ENCODE results near the gene PISD.

Gene PISD

DNA sequence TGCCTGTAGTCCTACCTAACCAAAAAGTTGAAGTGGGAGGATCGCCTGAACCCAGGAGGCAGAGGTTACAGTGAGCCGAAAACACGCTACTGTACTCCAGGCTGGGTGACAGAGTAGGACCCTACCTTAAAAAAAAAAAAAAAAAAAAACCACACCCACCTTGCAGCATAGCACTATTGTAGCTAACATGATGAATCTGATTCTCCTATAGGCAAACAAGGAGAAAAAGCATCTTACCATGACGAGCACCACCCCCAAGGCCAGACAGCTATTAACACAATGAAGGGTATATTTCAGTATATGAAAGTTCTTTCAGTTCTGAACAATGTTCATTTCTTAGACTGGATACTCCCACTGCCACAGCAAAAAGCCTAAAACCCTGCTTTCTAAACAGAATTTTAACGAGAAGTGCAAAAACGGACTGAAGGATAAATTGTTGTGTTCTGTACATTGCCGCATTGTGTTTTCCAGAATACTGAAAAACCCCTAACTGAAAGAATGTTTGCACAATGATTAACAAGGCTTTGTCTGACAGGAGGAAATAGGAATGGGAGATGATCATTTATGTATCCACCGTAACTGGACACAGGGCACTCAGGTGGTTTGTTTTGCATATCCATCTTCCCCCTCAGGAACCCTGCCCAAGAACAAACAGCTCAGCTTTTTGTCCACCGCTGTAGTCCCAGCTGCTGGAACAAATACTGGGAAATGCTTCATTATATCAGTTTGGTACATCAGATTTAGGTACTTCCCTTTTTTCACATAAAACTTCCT lies 8.9 kb downstream of the PISD start:
- DNase-seq (ENCODE audit: low spot score): peak; percentile 90

DNA sequence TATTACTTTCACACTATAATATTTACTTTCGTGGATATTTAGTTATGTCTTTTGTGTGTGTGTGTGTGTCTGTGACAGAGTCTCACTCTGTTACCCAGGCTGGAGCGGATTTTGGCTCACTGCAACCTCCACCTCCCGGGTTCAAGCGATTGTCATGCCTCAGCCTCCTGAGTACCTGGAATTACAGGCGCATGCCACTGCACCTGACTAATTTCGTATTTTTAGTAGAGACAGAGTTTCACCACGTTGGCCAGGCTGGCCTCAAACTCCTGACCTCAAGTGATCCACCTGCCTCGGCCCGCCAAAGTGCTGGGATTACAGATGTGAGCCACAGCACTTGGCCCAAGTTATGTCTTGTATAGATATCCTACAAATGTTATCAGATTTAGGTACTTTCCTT lies 9.9 kb downstream of the PISD start:
- DNase-seq (ENCODE audit: low spot score): peak; percentile 71

DNA sequence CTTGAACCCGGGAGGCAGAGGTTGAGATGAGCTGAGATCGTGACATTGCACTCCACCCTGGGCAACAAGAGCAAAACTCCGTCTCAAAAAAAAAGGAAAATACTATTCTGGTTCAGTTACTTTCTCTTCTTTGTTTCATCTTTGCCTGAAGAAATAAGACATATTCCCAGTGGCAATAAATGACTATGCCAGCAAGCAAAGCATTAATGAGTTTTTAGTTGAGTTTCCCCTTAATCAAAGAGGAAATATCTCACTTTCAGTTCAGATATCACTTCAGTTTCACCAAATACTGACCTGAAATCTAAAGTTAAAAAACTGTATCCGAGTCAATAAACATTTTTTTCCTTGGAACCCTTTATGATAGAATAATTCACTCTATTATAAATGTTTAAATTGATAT lies 10.4 kb downstream of the PISD start:
- DNase-seq (ENCODE audit: low spot score): no peak

DNA sequence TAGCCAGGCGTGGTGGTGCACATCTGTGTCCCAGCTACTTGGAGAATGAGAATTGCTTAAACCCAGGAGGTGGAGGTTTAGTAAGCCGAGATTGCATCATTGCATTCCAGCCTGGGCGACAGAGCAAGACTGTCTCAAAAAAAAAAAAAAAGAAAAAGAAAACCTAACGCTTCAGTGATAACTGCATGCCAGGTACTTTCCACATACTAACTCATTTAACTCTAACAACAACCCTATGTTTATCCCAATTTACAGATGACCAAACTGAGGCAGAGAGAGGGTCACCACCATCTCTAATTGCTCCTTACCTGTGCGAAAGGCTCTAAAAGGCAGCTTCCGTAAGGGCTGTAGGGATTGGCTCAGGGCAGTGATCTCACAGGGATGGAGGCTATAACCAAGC lies 11.6 kb downstream of the PISD start:
- DNase-seq (ENCODE audit: low spot score): peak; percentile 91

DNA sequence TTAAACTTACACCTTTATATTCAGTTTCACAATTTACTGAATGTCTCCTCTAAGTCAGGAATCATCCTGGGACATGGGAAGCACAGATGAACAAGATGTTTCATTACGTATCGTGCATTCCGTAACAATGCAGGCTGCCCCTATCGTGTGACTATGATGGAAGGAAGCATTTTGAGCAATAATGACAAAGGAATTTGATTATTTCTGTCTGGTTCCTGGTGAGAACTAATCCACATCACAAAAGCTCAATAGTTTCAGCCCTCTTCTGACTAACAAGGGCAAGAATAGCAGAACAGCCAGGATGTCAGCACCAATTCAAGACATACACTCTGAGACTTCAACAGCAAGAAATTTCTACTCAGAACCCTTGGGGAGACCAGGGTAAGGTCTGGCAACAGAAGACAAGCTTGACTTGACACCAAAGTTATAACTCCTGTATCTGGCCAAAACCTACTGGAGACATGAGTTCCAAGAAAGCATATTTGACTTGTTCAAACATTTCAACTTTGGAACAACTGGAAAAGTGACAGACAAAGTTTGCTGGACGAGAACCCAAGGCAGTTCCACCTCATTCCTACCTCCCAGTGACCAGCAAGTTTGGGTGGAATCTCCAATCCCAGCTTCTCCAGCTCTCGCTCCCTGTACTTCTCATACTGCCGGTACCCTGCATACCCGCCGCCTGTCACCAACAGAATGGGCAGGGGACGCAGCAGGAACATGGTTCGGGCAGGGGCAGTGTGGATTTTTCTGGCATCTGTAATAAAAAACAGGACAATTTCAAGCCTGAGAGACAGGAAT lies 14.3 kb downstream of the PISD start:
- peak; percentile 81 for DNase-seq (ENCODE audit: low spot score)

DNA sequence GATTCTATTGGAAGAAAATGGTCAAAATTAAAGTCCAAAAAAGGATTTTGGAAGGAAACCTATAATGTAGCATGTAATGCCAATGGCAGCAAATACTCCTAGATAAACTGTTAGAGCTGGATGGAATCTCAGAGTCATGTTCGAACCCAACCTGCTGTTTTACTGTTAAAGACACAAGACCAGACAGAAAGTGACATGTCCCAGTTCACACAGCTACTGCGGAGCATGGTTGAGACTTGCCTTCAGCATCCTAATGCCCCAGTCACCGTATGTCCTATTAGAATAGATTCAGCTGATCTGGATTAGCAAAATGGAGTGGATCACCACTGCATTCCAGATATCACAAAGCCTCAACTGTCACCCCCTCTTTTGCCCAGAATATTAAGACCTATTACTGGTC lies 14.9 kb downstream of the PISD start:
- DNase-seq (ENCODE audit: low spot score): no peak

DNA sequence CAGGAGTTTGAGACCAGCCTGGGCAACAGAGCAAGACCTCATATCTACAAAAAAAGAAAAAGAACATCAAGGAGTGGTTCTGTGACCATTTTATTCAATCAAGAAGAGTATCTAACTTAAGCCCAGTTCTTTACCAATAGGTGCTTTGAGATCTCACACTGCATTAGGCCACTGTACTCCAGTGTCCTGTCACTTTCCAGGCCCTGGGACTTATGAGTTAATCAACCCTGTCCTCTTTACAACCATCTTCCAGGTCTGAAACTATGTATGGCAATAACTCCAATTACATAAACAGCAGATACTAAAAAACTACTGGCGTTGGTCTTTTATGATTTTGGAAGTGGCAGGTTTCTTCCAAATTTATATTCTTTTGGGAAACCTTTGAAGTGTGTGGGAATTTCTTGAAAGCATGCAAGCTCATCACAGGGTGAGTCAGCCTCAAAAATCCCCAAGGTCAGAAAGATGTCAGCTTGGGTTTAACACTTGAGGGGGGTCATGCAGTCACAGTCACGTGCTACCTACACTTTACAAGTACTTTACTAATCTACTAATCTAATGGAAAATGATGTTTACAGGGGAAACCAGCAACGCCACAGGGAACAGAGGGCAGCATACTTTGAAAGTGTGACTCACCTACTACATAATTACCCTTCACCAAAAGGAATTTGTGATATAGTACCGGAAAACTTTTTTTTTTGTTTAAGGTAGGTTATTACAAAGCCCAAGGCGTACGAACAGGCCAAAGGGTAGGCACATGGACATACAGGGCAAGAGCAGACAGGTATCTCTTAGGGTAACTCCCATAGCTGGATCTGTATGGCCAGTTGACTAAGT lies 15.6 kb downstream of the PISD start:
- DNase-seq (ENCODE audit: low spot score): peak; percentile 99

DNA sequence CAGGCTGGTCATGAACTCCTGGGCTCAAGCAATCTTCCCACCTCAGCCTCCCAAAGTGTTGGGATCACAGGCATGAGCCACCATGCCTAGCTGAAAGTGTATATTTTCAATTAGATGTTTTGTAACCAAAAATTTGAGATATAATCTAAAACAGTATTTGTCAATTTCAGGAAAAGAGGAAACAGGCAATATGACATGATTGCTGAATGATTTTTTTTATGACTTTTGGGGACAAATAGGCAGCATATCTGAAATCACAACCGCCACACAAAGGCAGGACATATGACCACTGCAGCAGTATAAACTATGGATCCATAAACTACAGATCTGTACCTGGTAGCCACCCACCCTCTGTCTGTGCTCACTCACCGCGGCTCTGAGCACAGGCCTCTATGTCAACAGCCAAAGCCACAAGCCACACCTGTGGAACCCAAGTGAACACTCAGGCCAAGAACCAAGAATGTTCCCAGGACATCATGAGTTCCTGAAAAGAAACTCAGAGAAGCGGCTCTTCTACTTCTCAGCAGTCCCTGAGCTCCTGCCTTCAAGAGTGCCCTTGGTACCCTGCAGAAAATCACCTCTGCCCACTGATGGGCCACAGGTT lies 22.5 kb downstream of the PISD start:
- peak; percentile 62 for DNase-seq (ENCODE audit: low spot score)

DNA sequence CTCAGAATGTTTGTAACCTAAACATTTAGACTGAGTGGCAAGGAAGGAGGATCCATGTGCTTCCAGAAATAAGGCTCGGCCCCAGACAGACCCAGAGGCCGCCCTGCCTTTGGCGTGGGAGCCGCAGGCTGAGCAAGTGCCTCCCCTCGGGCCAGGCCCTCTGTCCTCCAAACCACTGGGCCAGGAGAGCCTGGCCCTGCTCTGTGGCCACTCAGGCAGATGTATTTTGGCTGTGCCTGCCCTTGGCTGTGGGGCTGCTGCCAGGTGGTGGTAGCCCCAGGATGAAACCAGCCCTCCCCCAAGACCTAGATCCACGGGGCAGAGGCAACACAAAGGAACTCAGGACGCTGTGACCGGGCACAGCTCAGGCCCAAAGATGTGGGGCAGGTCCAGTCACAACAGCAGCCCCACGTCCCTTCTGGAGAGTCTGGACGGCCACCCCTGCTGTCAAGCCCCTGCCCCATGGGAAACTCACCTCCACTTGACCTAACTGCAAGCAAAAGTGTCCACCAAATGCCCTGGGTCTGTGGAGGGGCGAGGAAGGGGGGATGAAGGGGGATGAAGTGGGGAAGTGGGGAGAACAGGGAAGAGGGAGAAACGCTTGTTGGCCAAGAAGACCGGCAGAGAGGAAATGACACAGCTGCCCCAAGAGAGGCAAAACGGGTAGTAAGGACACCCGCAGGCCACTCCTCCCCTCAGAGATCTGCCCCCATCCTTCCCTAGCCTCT lies 24.0 kb downstream of the PISD start:
- peak; percentile 46 for DNase-seq (ENCODE audit: low spot score)

DNA sequence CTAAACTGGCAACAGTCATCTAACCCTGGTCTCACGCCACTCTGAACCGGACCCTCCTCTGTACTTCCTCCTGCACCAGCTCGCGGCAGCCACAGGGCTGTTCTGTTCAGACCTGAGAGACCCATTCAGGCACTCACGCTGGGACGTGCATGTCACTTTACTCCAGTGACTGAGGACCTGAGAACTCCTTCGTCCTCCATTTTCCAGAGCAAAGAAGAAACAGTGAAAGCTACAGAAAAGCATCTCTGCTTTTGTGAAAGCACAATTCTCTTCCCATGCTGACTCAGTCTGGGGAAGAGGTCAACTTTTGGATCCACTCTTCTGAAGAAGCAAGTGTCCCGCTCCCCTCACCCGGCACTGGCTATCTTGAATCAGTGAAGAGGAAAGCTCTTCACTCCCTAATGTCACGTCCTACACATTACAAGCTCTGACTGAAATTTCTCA lies 24.5 kb downstream of the PISD start:
- peak; percentile 64 for DNase-seq (ENCODE audit: low spot score)

DNA sequence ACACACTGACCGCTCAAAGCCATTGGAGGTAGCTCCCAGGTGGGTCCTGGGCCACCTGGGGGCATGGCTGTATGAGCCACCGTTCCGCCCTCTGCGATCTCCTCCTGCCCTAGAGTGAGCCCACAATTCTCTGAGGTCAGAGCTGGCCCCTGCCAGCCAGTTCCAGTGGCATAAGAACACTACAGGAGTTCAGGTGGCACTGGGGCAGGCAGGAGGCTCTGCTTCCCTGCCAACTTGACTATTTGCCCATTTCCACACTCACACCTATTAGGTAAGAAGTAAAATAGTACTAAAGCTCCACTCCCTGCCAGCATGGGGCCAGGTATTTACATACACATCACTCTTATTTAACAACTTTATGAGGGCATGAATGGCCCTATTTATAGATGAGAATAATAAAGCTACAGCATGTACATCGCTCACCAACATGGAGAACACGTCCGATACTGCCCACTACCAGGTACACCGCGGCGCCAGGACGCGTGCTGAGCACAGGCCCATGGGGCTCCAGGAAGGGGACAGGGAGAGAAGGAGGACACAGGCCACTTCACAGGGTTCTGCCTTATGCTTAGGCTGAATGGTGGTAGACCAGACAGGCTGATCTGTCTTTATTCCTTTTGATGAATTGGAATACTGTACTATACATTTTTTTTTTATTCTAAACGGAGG lies 26.2 kb downstream of the PISD start:
- DNase-seq (ENCODE audit: low spot score): no peak

DNA sequence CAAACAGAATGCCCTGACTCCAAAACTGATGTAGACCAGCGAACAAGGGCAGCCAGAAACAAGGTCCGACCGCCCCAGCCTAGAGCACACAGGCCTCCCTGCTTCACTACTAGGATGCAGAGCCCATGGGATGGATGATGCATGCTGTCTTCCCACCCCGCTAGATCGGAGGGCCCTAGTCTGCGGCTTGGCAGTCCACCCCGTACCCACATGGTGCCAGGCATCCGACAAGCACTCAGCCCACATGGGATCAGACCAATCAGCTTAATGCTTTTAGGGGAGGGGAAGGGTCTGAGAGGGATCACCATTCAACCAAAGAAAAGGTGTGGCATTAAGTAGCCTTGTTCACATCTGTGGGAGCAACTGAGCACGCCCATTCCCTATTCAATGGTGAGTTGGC lies 30.6 kb downstream of the PISD start:
- no peak for DNase-seq (ENCODE audit: low spot score)

DNA sequence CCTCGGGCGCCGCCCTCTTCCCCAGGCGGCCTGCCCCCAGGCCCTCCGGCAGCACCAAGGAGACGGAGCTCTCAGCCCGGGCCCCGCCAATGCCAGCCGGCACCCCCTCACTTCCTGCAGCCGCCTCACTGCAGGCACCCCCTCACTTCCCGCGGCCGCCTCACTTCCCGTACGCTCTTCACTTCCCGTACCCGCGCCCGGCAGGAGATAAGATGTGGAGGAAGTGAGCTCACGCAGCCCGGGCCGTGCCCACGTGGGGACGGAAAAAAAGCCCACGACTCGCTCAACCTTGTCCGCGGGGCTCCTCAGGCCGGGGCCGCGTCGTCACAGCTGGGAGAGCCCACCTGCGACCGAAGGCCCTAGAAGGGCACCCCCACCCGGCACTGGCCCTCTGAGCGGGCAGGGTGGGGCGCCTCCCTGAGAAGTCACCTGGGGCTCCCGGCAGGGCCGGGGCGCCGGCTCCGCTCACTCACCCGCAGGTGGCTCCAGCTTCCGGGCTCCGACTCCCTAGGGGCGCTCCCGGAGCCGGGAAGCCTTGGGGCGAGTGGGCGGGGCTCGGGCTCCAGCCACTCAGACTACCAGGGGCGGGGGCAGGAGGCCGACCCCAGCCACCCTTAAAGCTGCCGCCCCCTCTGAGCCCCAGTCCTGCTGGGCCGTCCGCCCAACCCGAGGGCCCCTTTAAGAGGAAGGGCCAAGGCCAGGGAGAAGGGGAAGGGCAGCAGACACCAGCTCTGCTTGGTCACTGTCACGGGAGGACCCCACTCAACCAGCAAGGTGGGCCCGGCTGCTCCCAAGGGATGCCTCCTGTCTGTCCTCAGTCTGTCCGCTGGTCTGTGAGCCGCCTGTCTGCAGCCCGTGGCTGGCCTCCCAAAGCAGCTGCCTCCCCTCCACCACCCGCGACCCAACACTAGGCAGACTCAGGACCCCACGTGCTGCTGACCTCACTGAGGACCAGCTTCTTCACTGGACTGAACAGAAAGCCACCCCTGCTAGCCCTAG lies 31.4 kb downstream of the PISD start:
- DNase-seq (ENCODE audit: low spot score): peak; percentile 89

DNA sequence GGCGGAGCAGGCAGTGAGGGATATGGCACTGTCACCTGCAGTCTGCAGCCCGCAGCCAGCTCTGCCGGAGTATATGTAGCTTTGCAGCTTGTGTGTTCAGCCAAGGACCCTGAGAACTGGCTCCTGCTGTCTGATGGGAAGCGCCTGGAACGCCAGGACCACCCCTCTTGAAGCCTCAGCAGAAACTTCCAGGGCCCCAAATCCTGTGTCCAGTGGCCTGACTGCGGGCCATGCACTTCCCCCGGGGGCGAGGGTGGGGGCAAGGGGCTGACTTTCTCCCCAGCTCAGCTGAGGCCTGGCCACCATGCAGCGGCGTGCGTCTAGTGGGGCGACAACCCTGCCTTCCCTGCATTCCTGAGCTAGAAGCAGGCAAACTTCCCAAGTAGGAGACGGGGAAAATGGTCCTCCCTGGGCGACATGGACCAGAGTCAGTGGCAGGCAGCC lies 32.3 kb downstream of the PISD start:
- DNase-seq (ENCODE audit: low spot score): no peak

DNA sequence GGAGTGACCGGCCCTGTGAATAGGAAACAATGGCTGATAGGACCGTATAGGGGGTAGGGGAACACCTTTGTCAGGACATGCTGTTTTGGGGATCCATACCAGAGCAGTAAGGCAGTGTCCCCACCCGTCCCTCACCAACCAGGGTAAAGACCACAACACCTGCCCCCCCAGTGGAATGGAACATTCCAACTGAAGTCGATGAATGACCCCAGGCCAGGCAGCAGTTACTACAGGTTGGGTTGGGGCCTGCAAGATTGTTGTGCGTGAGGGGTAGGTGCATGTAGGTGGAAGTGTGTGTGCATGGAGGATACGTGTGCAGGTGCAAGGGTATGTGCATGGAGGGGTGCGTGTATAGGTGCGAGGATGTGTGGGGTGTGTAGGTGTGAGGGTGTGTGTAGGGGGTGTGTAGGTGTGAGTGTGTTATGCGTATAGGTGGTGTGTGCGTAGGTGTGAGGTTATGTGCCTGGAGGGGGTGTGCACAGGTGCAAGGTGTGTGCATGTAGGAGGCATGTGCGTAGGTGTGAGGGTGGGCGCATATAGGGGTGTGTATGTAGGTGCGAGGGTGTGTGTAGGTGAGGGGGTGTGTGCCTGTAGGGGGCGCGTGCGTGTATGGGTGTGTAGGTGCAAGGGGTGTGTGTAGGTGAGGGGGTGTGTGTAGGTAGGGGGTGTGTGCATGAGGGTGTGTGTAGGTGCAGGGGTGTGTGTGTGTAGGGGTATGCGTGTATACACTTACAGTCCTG lies 32.9 kb downstream of the PISD start:
- no peak for DNase-seq (ENCODE audit: low spot score)

DNA sequence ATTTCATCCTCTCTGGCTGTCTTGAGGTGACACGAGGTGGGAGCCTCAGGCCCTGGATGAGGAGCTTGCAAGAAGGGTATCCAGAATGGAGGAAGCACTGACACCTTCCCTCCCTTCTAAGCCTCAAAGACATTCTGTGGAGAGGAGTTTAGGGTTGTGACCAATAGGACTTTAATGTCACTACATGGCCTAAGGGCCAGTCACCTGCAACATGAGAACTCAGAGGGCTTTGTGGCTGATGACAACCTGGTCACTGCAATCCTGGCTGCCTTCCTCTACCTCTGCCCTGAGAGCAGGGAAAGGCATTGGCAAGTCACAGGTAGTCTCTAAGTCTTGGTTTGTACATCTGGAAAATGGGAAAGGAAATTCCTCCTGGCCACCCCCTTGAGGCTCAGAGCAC lies 33.7 kb downstream of the PISD start:
- DNase-seq (ENCODE audit: low spot score): no peak

DNA sequence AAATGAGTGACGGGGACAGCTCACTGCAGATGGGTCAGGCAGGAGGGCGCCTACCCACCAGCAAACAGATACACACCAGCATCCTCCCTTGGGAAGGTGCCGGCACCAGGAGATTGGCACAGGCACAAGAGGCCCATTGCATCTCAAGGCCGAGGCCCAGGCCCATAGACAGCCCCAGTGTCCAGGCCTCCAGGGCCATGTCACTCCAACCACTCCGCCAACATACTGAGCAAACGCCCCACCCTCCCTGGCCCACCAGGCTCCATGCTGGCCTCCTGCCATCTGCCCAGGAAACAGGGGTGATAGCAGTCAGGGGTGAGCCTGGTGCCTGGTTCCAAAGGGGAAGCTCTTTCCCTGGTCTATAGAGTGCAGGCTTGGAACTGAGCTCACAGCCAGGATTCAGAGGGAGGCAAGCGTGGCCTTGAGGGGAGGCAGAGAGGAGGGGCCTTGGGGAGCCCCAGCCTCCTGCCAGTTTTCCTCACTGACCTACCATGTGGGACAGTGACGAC lies 34.7 kb downstream of the PISD start:
- DNase-seq (ENCODE audit: low spot score): no peak

DNA sequence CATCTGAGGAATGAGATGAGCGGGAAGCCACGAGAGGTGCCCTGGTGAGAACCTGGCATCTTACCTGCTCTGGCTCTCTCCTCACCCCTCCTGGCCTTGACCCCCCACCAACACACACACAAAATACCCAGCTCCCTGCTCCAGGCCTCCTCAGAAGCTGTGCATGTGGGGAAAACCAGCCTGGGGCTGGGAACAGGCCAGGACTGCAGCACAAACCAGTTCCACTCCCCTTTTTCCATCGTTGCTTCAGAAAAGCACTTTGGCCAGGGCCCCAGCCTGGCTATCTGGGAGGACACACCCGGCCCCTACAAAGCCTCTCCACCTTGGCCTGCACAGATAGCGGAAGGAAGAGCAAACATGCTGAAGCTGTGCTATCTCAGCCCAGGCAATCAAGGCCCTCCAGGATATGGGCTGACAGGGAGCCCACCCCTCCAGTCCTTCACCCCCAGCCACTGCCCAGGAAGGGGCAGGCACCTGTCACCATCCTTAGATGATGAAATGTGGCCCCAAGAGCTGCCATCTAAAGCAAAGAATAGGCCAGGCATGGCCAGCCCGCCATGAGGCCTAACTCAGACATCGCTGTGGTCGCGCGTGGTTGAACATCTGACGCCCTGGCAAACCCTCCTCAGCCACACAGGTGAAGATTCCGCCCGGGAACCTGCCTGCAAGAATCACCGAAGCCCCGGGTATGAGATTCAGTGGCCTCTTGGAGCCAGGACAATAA lies 35.4 kb downstream of the PISD start:
- DNase-seq (ENCODE audit: low spot score): no peak

Measured in kidney tubule cell (primary cell).